T-helper 2 cell (primary cell): ENCODE measurements around the gene MRPL2.

Experiments used
- DNase-seq, 5 experiments: peaks; one replicate each; pipeline versions ENCODE4 v3.0.0 to v3.0.0-alpha.2; 2012 to 2022
- total RNA-seq, 2 donors: gene quantifications; one replicate each; lab custom pipeline; 2026; lab: John Stamatoyannopoulos, UW

The MRPL2 gene
- 2.5 to 2.8 reads per million in 2 donors for total RNA-seq

DNA sequence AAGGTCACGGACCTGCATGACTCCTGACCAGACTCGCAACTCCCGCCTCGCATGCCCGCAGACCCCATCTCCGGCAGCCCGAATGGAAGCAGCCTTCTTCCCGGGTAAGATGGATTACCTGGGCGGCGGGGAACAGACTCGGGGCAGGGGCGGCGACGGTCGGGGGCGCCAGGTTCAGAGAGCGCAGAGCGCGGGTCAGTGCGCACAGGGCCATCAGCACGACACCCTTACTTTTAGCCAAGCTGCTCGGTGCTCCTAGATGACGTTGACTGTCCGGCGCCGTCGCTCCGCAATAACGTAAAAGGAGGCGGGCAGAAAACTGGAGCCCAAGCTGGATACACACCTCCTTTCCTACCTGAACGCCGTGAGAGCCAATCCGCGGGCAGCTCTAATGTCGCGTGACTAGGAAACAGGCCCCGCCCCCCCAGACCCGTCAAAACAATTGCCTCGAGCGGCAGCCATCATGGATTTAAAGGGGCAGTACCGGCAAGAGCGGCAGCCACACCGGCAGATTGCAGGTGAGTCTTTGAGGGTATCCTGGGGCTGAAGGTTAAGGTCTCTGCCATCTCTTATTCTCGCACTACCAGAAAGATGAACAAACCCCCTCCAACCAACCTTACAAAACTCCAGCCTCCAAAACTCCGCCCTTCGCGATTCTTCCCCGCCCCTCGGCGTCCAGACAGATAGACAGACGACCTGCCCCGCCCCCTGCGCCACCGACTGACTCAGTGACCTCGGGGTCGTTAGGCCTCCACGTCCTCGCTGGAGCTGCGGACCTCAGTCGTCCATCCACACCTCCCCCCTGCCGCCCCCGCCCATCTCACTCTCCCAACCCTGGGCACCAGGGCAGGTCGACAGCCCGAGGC, at the start of gene MRPL2, which contains the start of gene KLC4:
Gene MRPL2 (minus strand): TSS at position 267 of the 866 bp plus-strand sequence. CDS start 53 bp downstream, at position 214.
Gene KLC4 (plus strand): TSS at position 464 of the 866 bp plus-strand sequence. CDS start 1,705 bp downstream, outside the sequence.
- DNase-seq: peak; percentile 90 to 99 (median 96)

DNA sequence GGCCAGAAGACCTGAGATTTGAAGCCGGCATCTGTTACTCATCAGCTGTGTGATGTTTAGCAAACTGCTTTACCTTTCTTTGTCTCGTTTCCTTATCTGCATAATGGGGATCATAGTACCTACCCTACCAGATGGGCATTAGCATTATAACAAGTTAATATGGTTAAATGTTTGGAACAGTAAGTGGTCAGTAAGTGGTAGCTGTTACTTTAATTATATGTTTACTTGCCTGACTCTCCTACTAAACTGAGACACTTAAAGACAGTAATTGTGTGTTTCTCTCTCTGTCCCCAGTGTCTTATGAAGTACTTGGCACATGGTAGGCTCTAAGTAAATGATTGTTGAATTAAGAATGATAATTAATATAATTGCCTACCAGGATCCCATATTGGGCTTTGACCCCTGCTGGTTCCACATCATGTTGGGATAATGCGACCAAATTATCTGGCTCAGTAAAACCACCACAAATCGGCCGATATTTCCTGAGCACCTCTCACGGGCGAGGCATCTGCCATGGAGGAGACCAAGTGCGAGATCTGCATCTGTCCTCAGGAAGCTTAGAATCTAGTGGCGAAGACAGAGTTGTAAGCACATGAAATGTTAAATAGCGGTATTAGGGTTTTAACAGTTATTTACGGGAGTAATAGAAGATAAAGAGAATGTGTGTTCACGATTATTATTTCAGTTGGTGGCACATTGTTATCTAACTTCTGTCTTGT, 48.3 kb upstream of the MRPL2 start:
- no peak for DNase-seq

DNA sequence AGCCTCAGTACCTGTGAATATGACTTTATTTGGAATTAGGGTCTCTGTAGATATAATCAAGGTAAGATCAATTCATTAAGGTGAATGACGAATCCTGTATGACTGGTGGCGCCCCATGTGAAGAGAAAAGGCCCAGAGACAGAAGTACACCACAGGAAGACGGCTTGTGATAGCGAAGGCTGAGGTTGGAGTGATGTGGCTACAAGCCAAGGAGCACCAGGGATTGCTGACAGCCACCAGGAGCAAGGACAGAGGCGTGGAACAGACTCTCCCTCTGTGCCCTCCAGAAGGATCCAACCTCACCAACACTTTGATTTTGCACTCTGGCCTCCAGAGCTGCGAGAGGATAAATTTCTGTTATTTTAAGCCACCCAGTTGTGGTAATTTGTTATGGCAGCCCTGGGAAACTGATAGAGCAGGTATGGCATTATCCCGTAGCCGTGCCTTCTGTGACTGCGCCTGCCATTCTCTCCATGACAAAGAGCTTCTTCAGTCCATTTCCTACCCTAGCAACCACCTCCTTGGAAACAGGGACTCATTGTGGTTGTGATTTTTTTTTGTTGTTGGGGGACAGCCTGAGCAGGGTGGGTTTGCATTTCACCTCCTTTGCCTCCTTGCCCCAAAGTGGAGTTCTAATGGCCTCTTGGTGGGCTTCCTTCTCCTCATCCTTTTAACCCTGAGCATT, 46.4 kb upstream of the MRPL2 start:
- DNase-seq: no peak

DNA sequence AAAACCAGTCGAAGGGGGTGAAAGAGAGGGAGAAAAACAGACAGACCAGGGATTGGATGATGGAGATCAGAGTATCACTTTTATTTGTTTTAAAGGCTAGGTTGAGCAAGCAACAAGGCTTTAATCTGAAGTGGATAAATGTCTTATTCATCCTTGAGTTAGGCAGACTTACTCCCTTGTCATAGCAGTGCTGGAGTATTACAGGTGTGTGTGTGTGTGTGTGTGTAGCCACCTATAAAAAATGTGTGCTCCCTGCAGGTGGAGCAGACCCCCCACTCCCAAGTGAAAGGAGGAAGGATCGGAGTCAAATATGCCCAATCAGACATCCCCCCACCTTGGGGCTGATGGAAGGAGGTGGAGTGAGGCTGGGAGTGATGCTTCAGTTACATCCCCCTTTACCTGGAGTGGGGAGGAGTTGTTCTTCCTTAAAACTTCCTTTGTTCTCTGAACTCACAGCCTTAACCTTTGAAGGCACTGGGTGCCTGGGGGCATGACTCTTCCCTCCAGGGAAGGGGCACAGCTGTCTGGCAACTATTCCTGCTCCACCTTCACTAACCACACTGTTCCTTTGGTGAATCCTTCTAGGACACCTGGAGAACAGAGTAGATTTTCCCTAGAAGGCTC, 44.1 kb upstream of the MRPL2 start:
- no peak for DNase-seq

DNA sequence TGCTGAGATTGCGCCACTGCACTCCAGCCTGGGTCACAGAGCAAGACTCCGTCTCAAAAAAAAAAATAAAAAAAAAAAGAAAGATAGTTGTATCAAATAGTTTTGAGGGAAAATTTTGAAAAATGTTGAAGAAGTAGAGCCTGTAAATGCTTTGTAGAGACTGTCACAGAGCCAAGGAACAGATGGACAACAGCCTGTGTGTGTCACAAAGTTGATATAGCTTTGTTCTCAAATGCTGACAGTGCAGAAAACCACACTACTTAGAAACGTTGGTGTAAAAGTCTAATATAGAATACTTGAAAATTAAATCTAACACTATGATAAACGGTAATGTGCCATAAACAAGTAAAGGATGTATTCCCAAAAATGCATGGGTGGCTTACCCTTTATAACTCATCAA, 42.3 kb upstream of the MRPL2 start:
- DNase-seq: no peak

DNA sequence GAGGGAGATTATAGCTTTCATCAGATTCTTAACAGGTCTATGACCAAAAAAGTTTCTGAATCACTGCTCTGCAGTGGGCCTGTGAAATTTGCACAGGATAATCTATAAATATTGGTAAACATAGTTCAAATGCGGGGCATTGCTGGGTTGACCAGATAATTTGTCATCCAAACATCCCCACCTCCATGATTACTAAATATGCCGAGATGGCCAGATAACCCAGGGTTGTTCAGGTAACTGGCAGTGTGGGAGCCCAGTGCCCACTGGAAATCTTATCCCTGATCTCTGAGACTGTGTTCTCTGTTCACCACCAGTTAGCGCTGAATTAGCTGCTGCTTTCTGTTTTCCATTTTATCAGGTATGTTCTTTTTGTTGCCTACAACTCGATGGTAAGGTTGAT, 38.3 kb upstream of the MRPL2 start:
- DNase-seq: no peak

DNA sequence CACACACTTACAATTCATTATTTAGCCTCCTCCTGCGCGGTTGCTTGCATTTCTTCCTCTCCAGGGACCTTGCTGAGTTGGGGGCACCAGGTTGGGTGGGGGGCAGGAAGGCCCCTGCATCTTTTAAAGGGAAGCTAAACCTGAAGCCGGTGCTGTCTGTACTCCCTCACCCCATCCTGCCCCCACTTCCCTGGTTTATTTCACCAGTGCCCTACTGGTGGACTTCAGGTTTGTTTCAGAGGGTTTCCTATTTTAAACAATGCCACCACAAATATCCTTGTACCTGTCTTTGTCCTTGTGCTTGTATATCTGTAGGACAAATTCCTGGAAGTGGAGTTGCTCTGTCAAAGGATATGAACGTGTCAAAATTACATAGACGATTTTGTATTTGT, 37.9 kb upstream of the MRPL2 start:
- no peak for DNase-seq

DNA sequence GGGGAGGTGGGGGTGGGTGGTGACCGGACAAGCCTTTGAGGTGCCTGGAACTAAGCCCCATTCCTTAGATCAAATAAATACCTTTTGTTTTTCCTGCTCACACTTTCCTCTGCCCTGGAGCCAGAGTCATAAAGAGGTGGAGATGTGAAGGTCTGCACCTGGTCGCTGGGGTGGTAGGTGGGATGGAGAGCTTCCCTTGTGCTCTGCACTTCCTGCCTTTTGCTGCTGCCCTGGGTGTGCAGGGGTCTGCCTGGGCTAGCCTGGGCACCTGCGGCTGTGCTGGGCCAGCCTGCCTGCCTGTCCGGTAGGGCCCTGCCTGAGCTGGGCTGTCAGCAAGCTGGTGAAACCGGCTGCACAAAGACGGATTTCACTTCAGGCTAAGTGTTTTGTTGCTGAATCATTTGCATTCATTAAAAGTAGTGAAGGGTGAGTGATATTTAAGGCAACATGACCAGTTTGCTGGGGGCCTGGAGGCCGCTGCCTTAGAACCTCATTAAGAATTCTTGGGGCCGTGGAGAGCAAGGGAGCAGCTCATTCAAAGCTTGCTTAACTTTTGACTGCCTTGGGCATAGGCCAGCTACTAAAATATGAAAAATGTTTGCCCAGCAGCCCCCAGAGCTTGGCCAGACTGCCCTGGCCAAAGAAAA, 37.3 kb upstream of the MRPL2 start:
- no peak for DNase-seq

DNA sequence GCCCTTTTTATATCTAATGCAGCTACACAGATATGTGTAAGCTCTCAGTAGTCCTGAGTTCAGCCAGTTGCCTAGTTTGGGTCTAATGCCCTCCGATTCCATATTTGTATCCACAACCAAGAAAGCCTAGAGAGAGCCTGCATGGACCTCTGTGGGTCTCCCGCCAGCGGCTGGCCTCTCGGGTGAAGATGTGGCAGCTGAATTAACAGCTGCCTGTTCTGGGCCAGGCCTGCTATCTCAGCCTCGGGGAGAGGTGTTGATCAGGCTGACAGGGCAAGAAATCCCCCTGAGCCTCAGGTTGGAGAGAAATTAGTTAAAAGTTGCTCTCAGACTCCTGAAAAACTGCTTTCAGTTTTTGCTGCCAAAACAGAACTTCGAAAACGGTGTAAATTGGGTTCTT, 36.7 kb upstream of the MRPL2 start:
- DNase-seq: no peak

DNA sequence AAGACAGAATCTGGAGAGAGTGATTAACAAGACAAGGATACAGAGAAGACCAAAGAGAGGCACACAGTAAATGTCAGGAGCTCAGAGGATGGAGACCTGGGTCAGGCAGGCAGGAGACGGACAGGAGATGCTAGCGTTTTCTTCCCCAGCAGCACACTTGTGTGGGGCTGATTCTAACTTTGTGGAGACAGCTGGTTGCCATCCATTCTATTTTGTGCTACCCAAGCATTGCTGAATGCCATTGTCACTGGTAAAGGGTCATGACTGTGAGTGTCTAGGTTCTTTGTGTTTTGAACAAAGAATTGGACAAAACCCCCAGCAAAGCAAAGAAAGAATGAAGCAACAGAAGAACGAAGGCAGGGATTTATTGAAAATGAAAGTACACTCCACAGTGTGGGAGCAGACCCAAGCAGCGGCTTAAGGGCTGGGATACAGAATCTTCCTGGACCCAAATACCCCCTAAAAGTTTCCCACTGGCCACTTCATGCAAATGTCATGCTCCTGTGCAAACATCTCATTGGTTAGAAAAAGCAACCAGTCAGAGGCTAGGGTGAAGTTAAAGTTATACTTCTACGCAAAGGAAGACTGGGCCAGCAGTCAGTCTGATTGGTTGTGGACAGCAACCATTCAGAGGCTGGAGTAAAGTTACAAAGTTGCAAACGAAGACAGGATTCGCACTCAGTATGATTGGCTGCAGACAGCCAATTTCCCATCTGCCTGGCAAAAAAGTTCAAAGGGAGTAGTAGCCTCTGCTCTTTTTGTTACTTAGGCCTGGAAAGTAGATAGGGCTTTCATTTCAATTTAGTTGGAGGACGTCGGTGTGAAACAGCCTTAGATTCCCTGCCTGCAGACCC, 34.4 kb upstream of the MRPL2 start:
- peak in 1 of 5 experiments; percentile 59 for DNase-seq

DNA sequence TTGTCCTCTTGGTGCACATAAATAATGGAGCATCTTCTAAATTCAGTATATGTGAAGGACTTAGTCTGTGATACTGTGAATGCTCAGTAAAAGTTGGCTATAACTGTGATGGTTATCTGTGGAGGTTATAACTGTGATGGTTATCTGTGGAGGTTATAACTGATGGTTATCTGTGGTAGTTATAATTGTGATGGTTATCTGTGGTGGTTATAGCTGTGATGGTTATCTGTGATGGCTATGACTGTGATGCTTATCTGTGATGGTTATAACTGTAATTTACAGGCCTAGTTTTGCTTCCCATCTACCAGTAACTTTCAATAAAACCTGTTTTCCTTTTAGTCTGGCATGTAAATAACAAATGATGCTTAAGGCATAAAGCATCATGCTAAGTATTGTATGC, 33.4 kb upstream of the MRPL2 start:
- DNase-seq: peak in 1 of 5 experiments; percentile 86

DNA sequence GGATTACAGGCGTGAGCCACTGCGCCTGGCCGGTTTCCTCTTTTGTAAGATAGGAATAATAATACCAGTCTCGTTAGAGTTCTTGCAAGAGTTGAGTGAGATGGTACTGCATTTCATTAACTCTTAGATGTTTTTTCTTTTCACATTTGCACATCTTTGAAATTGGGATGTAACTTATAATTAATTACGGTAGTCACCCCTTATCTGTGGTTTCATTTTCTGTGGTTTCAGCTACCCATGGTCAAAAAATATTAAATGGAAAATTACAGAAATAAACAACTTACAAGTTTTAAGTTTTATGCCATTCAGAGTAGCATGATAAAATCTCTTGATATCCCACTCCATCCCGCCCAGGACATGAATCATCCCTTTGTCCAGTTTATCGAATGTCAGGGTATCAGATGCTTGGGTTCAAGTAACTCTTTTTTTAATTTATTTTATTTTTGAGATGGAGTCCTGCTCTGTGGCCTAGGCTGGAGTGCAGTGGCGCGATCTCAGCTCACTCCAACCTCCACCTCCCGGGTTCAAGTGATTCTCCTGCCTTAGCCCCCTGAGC, 32.3 kb upstream of the MRPL2 start:
- DNase-seq: no peak

DNA sequence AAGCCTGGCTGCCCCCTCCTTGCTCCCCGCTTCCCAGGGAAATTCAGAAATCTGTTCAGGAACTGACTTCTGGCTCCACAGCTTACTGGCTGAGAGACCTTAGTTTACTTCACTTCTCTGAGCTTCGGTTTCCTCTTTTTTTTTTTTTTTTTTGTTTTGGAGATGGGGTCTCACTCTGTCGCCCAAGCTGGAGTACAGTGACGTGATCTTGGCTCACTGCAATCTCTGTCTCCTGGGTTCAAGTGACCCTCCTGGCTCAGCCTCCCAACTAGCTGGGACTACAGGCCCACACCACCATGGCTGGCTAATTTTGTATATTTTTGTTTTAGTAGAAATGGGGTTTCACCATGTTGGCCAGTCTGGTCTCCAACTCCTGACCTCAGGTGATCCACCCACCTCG, 31.8 kb upstream of the MRPL2 start:
- no peak for DNase-seq

DNA sequence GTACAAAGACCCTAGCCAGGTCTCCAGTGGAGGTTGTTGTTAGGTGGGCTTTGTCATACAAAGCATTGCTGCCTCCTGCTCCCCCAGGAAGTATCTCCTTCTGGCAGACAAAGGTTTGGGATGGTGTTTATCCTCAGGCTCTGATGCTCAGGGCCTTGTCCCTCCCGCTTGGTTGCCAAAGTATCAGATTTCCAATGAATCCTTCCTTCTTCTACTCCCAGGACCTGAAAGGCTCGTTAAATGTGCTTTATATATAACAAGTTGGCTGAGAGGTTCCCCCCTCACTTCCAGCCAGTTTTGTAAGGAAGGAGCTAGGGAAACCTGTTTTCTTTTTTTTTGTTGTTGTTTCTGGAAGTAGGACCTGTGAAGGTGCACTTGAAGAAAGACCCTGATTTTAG, 31.3 kb upstream of the MRPL2 start:
- no peak for DNase-seq

DNA sequence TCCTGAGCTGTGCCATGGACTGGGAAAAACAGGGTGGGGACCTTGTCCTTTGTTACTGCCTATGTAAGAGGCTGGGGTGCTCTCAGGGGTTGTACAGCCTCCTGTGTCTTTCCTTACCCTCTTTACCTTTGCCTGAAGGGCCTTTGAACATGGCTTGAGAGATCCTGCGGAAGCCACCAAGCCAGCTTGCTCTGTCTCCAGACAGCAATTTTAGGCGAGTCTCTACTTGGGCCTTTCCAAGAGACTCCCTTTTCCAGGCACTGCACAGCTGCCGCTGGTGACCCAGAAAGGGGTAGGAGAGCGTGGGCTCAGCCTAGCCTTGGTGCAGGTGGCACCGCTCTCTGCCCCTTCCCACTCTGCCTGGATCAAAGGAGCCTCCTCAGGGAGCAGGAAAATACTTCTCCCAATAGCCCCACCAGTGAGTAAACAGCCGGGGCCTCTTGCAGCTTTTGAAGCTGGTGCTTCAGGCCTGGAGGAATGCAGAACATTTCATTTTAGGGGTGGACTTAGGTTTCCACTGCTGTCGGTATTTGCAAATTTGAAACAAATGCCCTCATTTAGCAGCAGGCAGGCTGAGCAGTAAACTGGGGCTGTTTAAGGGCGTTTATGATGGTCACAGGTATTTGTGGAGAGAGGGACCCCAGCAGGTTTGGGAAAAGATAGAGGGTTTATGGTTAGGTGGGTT, 30.8 kb upstream of the MRPL2 start:
- DNase-seq: no peak

DNA sequence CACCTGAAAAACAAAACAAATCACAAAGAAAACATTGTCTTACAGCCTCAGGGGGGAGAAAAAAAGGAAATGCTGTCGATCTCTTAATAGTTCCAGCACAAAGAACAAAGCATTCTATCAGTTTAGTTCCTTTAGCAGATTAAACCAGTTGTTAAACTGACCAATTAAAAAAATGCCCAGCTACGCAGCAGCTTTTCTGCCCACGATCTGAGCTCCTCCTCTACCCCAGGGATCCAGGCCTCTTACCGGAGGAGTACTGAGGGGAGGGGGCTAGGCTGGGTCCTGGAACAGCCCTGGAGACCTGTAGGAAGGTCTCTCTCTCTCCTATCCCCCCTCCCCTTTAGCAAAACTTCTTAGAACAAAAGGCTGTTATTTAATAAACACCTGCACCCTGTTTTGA, 30.2 kb upstream of the MRPL2 start:
- no peak for DNase-seq

DNA sequence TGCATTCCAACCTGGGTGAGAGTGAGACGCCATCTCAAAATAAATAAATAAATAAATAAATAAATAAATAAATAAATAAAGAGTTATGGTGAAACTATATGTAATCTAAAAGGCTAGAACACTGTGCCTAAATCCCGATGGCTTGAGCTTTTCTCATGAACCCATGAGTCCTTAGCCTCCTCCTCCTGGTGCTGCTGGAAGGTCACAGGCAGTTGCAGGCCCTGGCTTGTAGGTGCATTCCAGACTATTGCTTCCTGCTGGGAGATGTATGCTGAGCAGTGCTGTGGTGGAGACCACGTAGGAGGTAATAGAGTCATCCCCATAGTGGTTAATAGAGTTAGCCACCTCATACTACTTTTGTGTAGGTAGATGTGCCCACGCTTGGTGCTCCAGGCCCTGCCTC, 29.4 kb upstream of the MRPL2 start:
- no peak for DNase-seq

DNA sequence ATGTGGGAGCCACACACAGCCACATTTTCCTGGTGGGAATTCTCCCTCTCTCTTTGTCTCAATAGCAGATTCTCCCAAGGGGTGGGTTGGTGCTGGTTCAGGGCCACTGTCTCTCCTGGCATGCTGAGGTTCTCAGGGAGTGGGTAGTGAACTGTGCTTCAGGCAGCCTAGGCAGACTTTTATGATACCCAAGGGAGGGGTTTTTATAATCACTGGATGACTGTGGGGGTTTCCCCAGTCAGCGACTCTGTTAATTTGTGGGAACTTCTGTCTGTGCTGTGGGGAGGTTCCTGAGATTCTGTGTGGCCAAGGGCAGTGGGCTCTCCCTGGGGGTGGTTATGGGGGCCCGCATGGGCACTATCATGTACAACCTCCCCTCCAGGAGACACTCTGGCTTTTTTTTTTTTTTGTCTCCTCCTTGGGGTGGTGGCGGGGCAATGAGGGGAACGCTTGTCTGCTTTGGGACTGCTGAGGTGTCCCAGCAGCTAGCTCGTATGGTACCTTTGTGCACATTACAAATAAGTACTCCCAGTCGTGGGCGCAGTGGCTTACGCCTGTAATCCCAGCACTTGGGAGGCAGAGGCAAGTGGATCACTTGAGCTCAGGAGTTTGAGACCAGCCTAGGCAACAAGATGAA, 26.9 kb upstream of the MRPL2 start:
- DNase-seq: no peak

DNA sequence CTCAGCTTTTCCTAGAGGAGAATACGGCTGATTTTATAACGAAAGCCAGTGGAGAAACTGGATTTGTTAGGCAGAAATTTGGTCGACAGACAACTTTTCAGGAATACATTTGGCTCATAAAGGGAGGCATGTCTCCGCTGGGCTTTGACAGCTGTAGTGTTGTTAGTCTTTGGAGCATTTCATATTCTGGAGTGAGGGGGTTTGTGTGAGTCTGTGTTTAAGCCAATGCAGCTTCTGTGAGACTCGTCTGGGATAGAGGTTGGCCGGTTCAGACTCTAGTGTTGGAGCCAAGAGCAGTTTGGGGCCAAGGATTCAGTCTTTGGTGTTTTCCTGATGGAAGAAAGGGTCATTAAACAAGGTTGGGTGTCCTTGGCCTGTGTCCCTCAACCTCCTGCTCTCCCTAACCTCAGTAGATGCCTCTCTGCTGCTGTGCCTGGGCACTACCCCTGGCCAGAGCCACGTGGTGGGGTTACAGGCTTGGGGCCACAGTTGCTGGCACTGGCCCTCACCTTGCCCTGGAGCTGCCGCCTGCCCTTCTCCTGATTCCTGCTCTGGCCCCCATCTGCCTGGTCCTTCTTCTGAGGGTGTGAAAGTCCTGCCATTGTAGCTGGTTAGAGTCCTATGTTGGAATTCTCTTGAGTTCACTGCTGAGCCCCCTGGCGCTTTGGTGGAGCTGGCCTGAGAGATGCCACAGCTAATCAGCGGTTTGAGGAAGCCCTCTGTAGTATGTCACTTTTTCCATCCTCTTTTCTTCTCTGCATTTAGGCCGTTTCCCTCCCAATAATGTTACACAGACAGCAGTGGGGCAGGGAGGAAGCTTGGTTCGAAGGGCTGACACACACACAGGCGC, 23.8 kb upstream of the MRPL2 start:
- no peak for DNase-seq
